HG02610 (cell line): ENCODE data around the gene IFIT2.
A peak's percentile ranks its signal among the peaks of the same experiment; 100 is the strongest.
"Not testable (repeated sequence)": the region's sequence is repeated elsewhere in the genome, so short reads cannot be mapped to it uniquely, and the experiment has no call there.

Experiments
- ATAC-seq: cut with Tn5 transposase; IDR thresholded peaks from one replicate; pipeline ENCODE4 v1.9.1; 2021; ENCODE audit warnings: mild to moderate bottlenecking, moderate library complexity; ENCODE audit not compliant: unreplicated experiment

IFIT2 gene

DNA sequence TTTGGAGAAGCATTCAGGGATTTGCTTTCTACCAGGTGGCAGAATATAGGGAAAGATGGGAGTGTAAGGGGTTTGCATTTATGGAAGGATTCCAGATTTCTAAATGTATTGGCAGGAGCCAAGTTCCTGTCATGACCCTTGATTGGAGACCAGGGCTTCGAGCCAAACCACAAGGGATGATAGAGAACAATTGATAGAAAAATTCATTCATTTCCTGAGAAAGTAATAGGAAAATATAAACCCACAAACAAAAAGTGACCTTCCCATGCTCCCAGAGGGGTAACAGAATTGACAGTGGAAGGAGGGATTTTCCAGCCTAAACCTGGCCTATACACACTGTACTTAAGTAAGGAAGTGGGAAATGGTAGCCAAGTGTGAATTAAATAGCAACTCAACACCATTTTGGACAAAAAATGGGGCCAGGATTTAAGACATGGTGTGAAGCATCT, 22.4 kb upstream of the IFIT2 start:
- ATAC-seq, result no peak

DNA sequence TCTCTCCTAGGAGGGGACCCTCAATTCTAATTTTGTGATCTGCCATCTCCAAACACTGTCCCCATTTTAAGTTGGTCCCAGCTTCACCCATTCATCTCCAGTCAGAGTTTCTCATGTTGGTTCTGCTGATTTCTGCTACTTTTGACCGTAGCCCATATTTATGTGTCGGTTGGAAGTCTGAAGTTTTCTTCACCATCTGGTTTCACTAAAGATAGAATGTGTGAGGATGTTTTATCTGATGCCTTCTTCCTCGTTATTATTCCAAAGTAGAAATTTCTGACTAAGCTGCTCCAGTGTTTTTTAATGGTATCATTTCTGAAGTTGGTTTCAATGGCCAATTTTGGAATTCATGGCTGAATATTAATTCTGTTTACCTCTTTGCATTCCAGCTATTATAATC, 21.3 kb upstream of the IFIT2 start:
- ATAC-seq, result no peak

GRCh38 chr10:89281606-89282395, 20.0 kb upstream of the IFIT2 start:
- ATAC-seq, result no peak

- no peak for ATAC-seq
Observed at GRCh38 chr10:89283025-89283935, 18.6 kb upstream of the IFIT2 start.

DNA sequence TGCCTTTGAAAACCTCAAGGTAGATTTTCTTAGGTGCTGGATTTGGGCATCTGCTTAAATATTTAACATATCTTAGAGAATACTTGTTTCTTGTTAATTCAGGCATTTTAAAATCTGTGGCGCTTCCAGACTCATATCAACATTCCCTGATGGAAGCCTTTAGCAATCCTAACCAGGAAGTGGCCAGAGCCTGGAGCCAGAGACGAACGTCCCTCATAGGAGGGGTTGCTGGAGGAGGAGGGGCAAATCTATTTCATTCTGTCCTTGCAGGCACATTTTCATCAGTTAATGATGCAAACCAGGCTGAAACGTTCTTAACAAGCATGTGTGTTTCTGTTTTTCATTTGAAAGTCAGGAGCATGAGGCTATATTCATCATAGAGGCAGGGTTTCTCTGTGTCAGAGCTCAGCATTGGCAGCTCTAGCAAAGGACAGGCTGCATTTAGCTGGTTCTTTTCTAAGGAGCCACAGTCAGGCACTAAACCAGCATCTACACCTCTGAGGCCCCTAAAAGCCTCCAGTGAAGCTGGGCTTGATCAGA, 17.8 kb upstream of the IFIT2 start:
- no peak for ATAC-seq

DNA sequence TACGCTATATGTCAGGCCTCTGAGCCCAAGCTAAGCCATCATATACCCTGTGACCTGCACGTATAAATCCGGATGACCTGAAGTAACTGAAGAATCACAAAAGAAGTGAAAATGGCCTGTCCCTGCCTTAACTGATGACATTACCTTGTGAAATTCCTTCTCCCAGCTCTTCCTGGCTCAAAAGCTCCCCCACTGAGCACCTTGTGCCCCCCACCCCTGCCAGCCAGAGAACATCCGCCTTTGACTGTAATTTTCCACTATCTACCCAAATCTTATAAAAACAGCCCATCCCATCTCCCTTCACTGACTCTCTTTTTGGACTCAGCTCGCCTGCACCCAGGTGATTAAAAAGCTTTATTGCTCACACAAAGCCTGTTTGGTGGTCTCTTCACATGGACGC, 17.1 kb upstream of the IFIT2 start:
- ATAC-seq, result not testable (repeated sequence)

GRCh38 chr10:89285303-89285702, 16.5 kb upstream of the IFIT2 start:
- not testable (repeated sequence) for ATAC-seq

DNA sequence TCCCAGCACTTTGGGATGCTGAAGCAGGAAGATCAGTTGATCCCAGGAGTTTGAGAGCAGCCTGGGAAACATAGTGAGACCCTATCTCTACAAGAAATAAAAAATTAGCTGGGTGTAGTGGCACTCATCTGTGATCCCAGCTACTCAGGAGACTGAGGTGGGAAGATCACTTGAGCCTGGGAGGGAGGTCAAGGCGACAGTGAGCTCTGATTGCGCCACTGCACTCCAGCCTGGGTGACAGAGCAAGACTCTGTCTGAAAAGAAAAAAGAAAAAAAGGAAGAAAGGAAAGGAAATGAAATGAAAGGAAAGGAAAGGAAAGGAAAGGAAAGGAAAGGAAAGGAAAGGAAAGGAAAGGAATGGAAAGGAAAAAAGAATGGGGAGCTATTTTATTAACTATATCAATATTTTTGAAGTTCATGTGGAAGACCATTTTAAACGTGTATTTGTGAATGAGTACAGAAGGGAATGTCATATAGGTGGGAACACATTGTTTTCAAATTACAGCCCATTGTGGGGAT, 7.1 kb upstream of the IFIT2 start:
- no peak for ATAC-seq

DNA sequence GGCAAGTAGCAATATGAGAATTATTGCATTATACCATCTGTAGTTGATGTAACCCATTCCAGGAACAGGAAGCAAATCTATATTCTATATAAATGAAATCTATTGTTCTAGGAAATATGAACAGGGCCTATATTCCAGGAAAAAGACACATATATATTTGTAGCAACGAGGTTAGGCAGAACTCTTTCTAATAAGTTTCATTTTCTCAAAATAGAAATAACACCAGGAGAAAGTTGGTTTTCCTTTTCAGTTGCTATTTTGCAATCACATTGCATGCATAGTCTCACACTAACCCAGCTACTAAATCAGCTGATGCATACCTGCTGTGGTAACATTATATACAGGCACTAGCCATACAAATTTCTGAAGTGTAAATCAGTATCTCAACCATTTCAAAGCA, 6.2 kb upstream of the IFIT2 start:
- peak; percentile 56 for ATAC-seq

- ATAC-seq, result peak; percentile 35
Observed at GRCh38 chr10:89296220-89296648, 5.6 kb upstream of the IFIT2 start.

GRCh38 chr10:89297356-89297755, 4.5 kb upstream of the IFIT2 start:
- no peak for ATAC-seq

- no peak for ATAC-seq
Observed at GRCh38 chr10:89297791-89298190, 4.1 kb upstream of the IFIT2 start.

- no peak for ATAC-seq
Observed at GRCh38 chr10:89299031-89299430, 2.8 kb upstream of the IFIT2 start.

DNA sequence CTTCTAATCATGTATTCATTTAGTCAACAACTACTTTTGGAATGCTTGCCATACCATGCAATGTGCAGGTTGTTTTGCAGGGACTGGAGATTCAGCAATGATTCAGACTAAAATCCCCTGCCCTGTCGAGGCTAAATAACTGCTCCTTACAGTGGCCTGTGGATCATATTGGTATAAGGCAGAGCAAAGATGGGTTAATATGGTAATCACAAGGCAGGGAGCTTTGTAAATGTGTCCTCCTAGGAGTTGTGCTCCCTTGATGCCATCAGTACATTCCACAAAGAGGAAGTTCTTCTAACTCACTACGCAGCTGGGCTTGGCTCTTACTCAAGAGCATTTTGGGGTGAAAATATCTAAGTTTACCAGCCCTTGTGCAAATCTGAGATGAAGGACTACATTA, 614 bp upstream of the IFIT2 start:
- no peak for ATAC-seq

DNA sequence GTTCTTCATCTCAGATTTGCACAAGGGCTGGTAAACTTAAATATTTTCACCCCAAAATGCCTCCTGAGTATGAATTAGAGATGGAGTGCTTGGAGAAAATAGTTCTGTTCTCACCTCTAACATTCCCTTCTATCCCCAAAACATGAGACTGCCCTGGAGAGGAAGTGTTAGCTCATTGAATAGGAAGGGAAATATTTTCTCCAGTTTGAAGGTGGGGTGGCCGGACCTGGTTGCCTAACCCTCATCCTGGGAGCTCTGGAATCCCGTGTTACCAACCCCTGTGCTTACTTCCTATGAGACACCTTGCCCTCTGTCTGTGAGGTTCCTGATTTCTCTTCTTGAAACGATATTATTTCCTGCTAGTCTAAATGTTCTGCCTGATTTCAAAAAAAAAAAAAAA, 779 bp downstream of the IFIT2 start:
- no peak for ATAC-seq

DNA sequence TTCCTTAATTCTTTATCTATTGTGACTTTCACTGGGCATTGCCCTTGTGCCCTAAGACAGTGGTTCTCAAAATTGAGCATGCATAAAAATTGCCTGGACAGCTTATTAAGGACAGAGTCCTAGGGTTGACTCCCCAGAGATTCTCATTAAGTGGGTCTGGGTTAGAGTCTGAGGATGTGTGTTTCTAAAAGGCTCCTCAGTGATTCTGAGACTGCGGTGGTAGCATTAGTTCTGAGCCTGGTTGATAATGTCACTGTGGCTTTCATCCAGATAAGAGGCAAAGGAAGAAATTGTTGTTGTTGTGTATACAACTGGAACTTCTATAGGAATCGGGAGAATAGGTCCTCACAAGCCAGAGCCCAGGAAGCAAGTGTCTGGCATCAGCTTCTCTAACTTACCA, 1.3 kb downstream of the IFIT2 start:
- no peak for ATAC-seq

DNA sequence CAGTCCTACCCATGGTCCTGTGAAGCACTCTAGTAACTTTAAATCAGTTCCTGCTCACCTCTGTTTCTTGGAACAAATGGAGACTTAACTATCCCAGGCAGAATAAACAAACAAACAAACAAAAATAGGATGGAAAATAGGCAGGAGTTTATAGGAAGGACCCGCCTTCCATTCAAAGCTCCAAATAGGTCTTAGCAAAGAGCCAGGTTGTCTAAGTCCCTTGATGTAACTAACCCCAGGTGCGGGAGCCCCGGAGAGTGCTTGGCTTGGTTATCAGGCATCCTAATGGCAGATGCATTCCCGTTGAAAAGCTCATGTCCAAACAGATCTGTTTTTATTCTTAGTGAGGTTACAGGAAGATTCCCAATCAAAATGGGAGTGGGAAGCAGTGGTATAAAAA, 2.2 kb downstream of the IFIT2 start:
- no peak for ATAC-seq

GRCh38 chr10:89304446-89304845, 2.6 kb downstream of the IFIT2 start:
- no peak for ATAC-seq

DNA sequence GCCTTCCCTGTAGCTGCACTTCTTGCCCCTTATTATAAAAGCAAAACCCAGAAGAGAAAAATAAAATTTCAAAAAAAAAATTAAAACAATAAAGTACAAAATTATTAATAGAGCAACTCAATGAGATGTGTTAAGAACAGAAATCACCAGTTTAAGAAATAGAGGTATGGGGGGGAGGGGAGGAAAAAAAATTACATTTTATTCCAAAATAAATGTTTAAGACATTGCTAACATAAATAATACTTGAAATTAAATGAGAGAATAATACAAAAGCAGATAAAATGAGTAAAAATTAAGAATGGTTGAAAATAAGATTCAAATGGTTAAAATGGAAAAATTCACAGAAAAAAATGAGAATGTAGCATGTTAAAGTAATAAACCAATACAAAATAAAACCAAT, 3.1 kb downstream of the IFIT2 start:
- no peak for ATAC-seq

- ATAC-seq, result no peak
Observed at GRCh38 chr10:89305766-89306433, 4.1 kb downstream of the IFIT2 start.
